Endothelial cell (in vitro differentiated cells): Measurements from ENCODE around the gene LCN10. TPM values are rescaled to one million over a fixed set of nuclear protein-coding genes. Genes with fewer than 3 reads are reported as not detected.
A peak's percentile ranks its signal among the peaks of the same experiment; 100 is the strongest.

Experiments used
- DNase-seq: peaks from one replicate; pipeline ENCODE4 v3.0.0; 2021; ENCODE audit warnings: low spot score
- H3K27ac Mint-ChIP-seq: one replicate; pipeline ENCODE4 v1.8.0; 2021; ENCODE audit warnings: mixed read lengths, inconsistent platforms; ENCODE audit not compliant: unreplicated experiment
- H3K27me3 Mint-ChIP-seq: one replicate; pipeline ENCODE4 v1.8.0; 2021; ENCODE audit warnings: mild to moderate bottlenecking, moderate library complexity, mixed read lengths, inconsistent platforms; ENCODE audit not compliant: unreplicated experiment
- H3K36me3 Mint-ChIP-seq: one replicate; pipeline ENCODE4 v1.8.0; 2021; ENCODE audit warnings: mild to moderate bottlenecking, low read depth, mixed read lengths, inconsistent platforms; ENCODE audit not compliant: unreplicated experiment
- H3K4me1 Mint-ChIP-seq: one replicate; pipeline ENCODE4 v1.8.0; 2021; ENCODE audit warnings: mild to moderate bottlenecking, mixed read lengths, inconsistent platforms; ENCODE audit not compliant: unreplicated experiment
- H3K4me3 Mint-ChIP-seq: one replicate; pipeline ENCODE4 v1.8.0; 2021; ENCODE audit warnings: mild to moderate bottlenecking, mixed read lengths, inconsistent platforms; ENCODE audit not compliant: unreplicated experiment
- H3K9me3 Mint-ChIP-seq: one replicate; pipeline ENCODE4 v1.8.0; 2021; ENCODE audit warnings: mixed read lengths, inconsistent platforms; ENCODE audit not compliant: unreplicated experiment
- CTCF ChIP-seq: fragments of 200-600 bp; sonication (generic); IDR thresholded peaks from one replicate; pipeline ENCODE4 v1.5.0; 2021; ENCODE audit warnings: antibody characterized with exemption; ENCODE audit not compliant: unreplicated experiment
- total RNA-seq: library from RNA; stranded (reverse); fragmentation: NEBNext Ultra II Directional; extraction: Animal tissue kit (Norgen Biotek cat#: 25700); gene quantifications from one replicate; pipeline ENCODE4 v1.2.1, GENCODE V29; 2021; ENCODE audit not compliant: unreplicated experiment

LCN10 gene
- total RNA-seq, 1 donor from 2014 or later, result not detected

GRCh38 chr9:136694872-136695247, 47.9 kb downstream of the LCN10 start:
- H3K36me3 Mint-ChIP-seq, result no peaks in the 10 kb centered on the region
- H3K4me1 Mint-ChIP-seq, result peaks cover 19% of the 10 kb centered on the region
- H3K9me3 Mint-ChIP-seq, result no peaks in the 10 kb centered on the region
- H3K4me3 Mint-ChIP-seq, result no peak overlapping the region
- DNase-seq, result no peak
- TF ChIP-seq CTCF, result no peak
- H3K27me3 Mint-ChIP-seq, result peaks cover 4% of the 10 kb centered on the region
- no peak overlapping the region for H3K27ac Mint-ChIP-seq

- peak; percentile 85 for DNase-seq
- TF ChIP-seq CTCF, result peak; percentile 47
- Mint-ChIP-seq H3K4me3 (no peak overlapping the region), H3K36me3 (no peaks in the 10 kb centered on the region), H3K9me3 (no peaks in the 10 kb centered on the region), H3K27me3 (peaks cover 5% of the 10 kb centered on the region), H3K4me1 (peaks cover 19% of the 10 kb centered on the region), H3K27ac (no peak overlapping the region)
Observed at GRCh38 chr9:136694163-136694871, 48.4 kb downstream of the LCN10 start.

GRCh38 chr9:136693490-136694162, 49.1 kb downstream of the LCN10 start:
- no peak overlapping the region for H3K27ac Mint-ChIP-seq
- no peak for DNase-seq
- peaks cover 8% of the 10 kb centered on the region for H3K27me3 Mint-ChIP-seq
- no peak for TF ChIP-seq CTCF
- H3K4me3 Mint-ChIP-seq, result peak overlapping the region; percentile 58
- H3K4me1 Mint-ChIP-seq, result peaks cover 17% of the 10 kb centered on the region
- no peaks in the 10 kb centered on the region for H3K9me3 Mint-ChIP-seq
- H3K36me3 Mint-ChIP-seq, result no peaks in the 10 kb centered on the region

GRCh38 chr9:136693135-136693489, 49.6 kb downstream of the LCN10 start:
- Mint-ChIP-seq H3K4me1 (peaks cover 15% of the 10 kb centered on the region), H3K27ac (no peak overlapping the region), H3K9me3 (no peaks in the 10 kb centered on the region), H3K36me3 (no peaks in the 10 kb centered on the region), H3K4me3 (peak overlapping the region; percentile 58), H3K27me3 (peaks cover 8% of the 10 kb centered on the region)
- TF ChIP-seq CTCF, result no peak
- DNase-seq, result no peak
